ENCODE measurements around the gene ANKS1B.

The ANKS1B gene

GRCh38 chr12:99809909-99810308, 174.8 kb downstream of the ANKS1B start:
- Histone ChIP-seq H3K27me3 (ENCODE audit: insufficient read depth, low read length) (no peaks in the 10 kb centered on the region), H3K9me3 (ENCODE audit: low read length) (no peaks in the 10 kb centered on the region), H3K36me3 (ENCODE audit: insufficient read depth, low read length) (no peaks in the 10 kb centered on the region), H2AFZ (ENCODE audit: low read length) (no peak overlapping the region), H3K4me2 (ENCODE audit: low read length) (no peak overlapping the region), H3K4me1 (ENCODE audit: insufficient read depth, low read length, severe bottlenecking) (no peaks in the 10 kb centered on the region), H3K79me2 (ENCODE audit: insufficient read depth, low read length) (no peaks in the 10 kb centered on the region), H3K4me3 (ENCODE audit: low read depth, low read length, poor library complexity, severe bottlenecking) (no peak overlapping the region), H3K27ac (ENCODE audit: low read depth, low read length, poor library complexity, severe bottlenecking) (no peak overlapping the region), H3K9ac (ENCODE audit: low read length) (no peak overlapping the region), H4K20me1 (ENCODE audit: insufficient read depth, low read length) (no peaks in the 10 kb centered on the region), H3K9me2 (ENCODE audit: low read depth, low read length) (no peaks in the 10 kb centered on the region), H3F3A (ENCODE audit: insufficient read depth, low read length) (no peaks in the 10 kb centered on the region)
- TF ChIP-seq EZH2 (IDR thresholded peaks at IDR 0.05; ENCODE audit: borderline replicate concordance, low read length), result no peak
- no peak for TF ChIP-seq CTCF (IDR thresholded peaks at IDR 0.05; ENCODE audit: low read length)

DNA sequence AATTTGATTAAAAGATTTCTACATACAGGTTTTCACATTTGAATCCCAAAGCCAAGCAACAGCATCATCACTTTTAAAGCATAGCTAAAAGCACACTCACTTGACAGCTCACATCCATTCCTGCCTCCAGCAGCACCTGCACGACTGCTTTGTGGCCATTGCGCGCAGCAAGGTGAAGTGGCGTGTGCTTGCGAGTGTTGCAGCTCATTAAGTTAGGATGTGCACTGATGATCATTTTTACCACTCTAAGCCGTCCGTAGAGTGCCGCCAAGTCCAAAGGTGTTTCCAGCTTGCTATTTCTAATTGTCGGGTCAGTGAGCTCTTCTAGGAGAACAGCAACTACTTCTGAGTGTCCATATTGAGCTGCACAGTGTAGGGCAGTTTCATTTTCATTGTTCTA, 178.4 kb downstream of the ANKS1B start:
- no peaks in the 10 kb centered on the region for H3K36me3 ChIP-seq (ENCODE audit: insufficient read depth, low read length)

GRCh38 chr12:99804715-99805114, 180.0 kb downstream of the ANKS1B start:
- Histone ChIP-seq H3K27me3 (ENCODE audit: insufficient read depth, low read length) (no peaks in the 10 kb centered on the region), H3K36me3 (ENCODE audit: insufficient read depth, low read length) (no peaks in the 10 kb centered on the region), H3K9me2 (ENCODE audit: low read depth, low read length) (no peaks in the 10 kb centered on the region), H4K20me1 (ENCODE audit: insufficient read depth, low read length) (no peaks in the 10 kb centered on the region), H3K4me2 (ENCODE audit: low read length) (no peak overlapping the region), H3K27ac (ENCODE audit: low read depth, low read length, poor library complexity, severe bottlenecking) (no peak overlapping the region), H3K4me1 (ENCODE audit: insufficient read depth, low read length, severe bottlenecking) (no peaks in the 10 kb centered on the region), H3K79me2 (ENCODE audit: insufficient read depth, low read length) (no peaks in the 10 kb centered on the region), H3K9me3 (ENCODE audit: low read length) (no peaks in the 10 kb centered on the region), H3F3A (ENCODE audit: insufficient read depth, low read length) (no peaks in the 10 kb centered on the region), H3K9ac (ENCODE audit: low read length) (no peak overlapping the region), H2AFZ (ENCODE audit: low read length) (no peak overlapping the region), H3K4me3 (ENCODE audit: low read depth, low read length, poor library complexity, severe bottlenecking) (no peak overlapping the region)
- TF ChIP-seq EZH2 (IDR thresholded peaks at IDR 0.05; ENCODE audit: borderline replicate concordance, low read length) (no peak), CTCF (IDR thresholded peaks at IDR 0.05; ENCODE audit: low read length) (no peak)

More for the DNA sequence above, 178.4 kb downstream of the ANKS1B start:
- H3K9me3 ChIP-seq (ENCODE audit: low read length), result no peaks in the 10 kb centered on the region
- H3K9ac ChIP-seq (ENCODE audit: low read length), result no peak overlapping the region
- no peak overlapping the region for H3K4me3 ChIP-seq (ENCODE audit: low read depth, low read length, poor library complexity, severe bottlenecking)
- no peaks in the 10 kb centered on the region for H3K9me2 ChIP-seq (ENCODE audit: low read depth, low read length)
- no peak overlapping the region for H2AFZ ChIP-seq (ENCODE audit: low read length)
- no peak for TF ChIP-seq EZH2 (IDR thresholded peaks at IDR 0.05; ENCODE audit: borderline replicate concordance, low read length)
- TF ChIP-seq CTCF (IDR thresholded peaks at IDR 0.05; ENCODE audit: low read length), result no peak
- no peaks in the 10 kb centered on the region for H4K20me1 ChIP-seq (ENCODE audit: insufficient read depth, low read length)
- H3K27ac ChIP-seq (ENCODE audit: low read depth, low read length, poor library complexity, severe bottlenecking), result no peak overlapping the region
- H3K27me3 ChIP-seq (ENCODE audit: insufficient read depth, low read length), result no peaks in the 10 kb centered on the region
- H3K4me1 ChIP-seq (ENCODE audit: insufficient read depth, low read length, severe bottlenecking), result no peaks in the 10 kb centered on the region
- no peaks in the 10 kb centered on the region for H3K79me2 ChIP-seq (ENCODE audit: insufficient read depth, low read length)
- no peak overlapping the region for H3K4me2 ChIP-seq (ENCODE audit: low read length)
- no peaks in the 10 kb centered on the region for H3F3A ChIP-seq (ENCODE audit: insufficient read depth, low read length)

All from OCI-LY1 (cell line).